ENCODE measurements around the gene CBFA2T3. TPM values are rescaled to one million over a fixed set of nuclear protein-coding genes. Genes with fewer than 3 reads are reported as not detected.

The CBFA2T3 gene
- total RNA-seq, 1 experiment from 2014 or later = 2.9 TPM

GRCh38 chr16:88914750-88915368 lies 62.1 kb downstream of the CBFA2T3 start:
- Histone ChIP-seq H3K18ac (ENCODE audit: insufficient read length, low read depth, low read length) (no peak overlapping the region), H3K14ac (ENCODE audit: insufficient read depth, low read length) (no peak overlapping the region), H3K23me2 (ENCODE audit: insufficient read length, low read depth, low read length, poor library complexity, severe bottlenecking) (no peaks in the 10 kb centered on the region), H2AFZ (ENCODE audit: low read length) (no peak overlapping the region), H4K91ac (ENCODE audit: insufficient read length, low read depth, low read length) (no peak overlapping the region), H2BK15ac (ENCODE audit: low read depth, low read length) (no peak overlapping the region), H3K79me2 (ENCODE audit: insufficient read depth, low read length) (no peaks in the 10 kb centered on the region), H3K27me3 (ENCODE audit: insufficient read depth, low read length) (no peaks in the 10 kb centered on the region), H3K23ac (ENCODE audit: insufficient read length, low read depth, low read length) (no peak overlapping the region), H2BK120ac (ENCODE audit: low read depth, low read length, poor library complexity, severe bottlenecking) (no peak overlapping the region), H2BK5ac (ENCODE audit: insufficient read length, low read length) (no peak overlapping the region), H3K27ac (ENCODE audit: insufficient read length, low read depth, low read length) (no peak overlapping the region), H3K79me1 (ENCODE audit: insufficient read depth, low read depth, low read length, poor library complexity, severe bottlenecking) (no peaks in the 10 kb centered on the region), H3T11ph (ENCODE audit: low read length) (no peak overlapping the region), H2AK5ac (ENCODE audit: insufficient read length, low read length) (no peak overlapping the region), H3K4ac (ENCODE audit: low read depth, low read length) (no peak overlapping the region), H3K4me2 (ENCODE audit: insufficient read depth, insufficient read length, low read length) (no peak overlapping the region), H4K5ac (ENCODE audit: insufficient read length, low read depth, low read length) (no peak overlapping the region), H4K8ac (replicated peaks; ENCODE audit: insufficient read length, low read depth, low read length) (no peak overlapping the region), H3K9ac (ENCODE audit: extremely low read depth, insufficient read length, low read length) (no peak overlapping the region), H2BK20ac (ENCODE audit: low read depth, low read length, poor library complexity, severe bottlenecking) (no peak overlapping the region), H4K20me1 (ENCODE audit: control insufficient read depth, insufficient read depth, insufficient read length) (no peaks in the 10 kb centered on the region), H3K4me1 (ENCODE audit: insufficient read depth, low read length) (no peaks in the 10 kb centered on the region), H3K9me3 (ENCODE audit: control insufficient read depth, low read depth, low read length) (no peaks in the 10 kb centered on the region), H2BK12ac (ENCODE audit: insufficient read length, low read depth, low read length) (no peak overlapping the region), H3K56ac (ENCODE audit: insufficient read length, low read depth, low read length) (no peak overlapping the region)
- no peak overlapping the region for H3K4me3 Mint-ChIP-seq
- no CpG with 5 or more reads among the region's 20 CpGs for WGBS (ENCODE audit: extremely low coverage, insufficient read length, low lambda C conversion rate)
- DNase-seq = no peak
- H3K36me3 Mint-ChIP-seq (ENCODE audit: insufficient read depth in 1 of 3, low read depth in 3 of 3) = no peaks in the 10 kb centered on the region
- H3K27me3 Mint-ChIP-seq (ENCODE audit: low read depth) = no peaks in the 10 kb centered on the region; the same call in 1 of the 2 replicates
- no peak overlapping the region; a peak in 1 of 7 replicates for H3K27ac Mint-ChIP-seq
- peaks cover 0 to 9% of the 10 kb centered on the region in 2 experiments; a peak in 2 of 5 replicates for H3K9me3 Mint-ChIP-seq
- peaks cover 12 to 23% of the 10 kb centered on the region in 2 experiments for H3K4me1 Mint-ChIP-seq
- no peak for TF ChIP-seq CTCF (conservative IDR thresholded peaks at IDR 0.05)

Data from H9 (cell line).